Hematopoietic multipotent progenitor cell treated with erythropoietin and hydrocortisone succinate and interleukin-3 and kit ligand, for 4 days (in vitro differentiated cells): ENCODE measurements around the gene TFPI2.
A peak's percentile ranks its signal among the peaks of the same experiment; 100 is the strongest.

Experiments
- DNase-seq: peaks from one replicate; pipeline ENCODE4 v3.0.0-alpha.2; 2015

The TFPI2 gene

DNA sequence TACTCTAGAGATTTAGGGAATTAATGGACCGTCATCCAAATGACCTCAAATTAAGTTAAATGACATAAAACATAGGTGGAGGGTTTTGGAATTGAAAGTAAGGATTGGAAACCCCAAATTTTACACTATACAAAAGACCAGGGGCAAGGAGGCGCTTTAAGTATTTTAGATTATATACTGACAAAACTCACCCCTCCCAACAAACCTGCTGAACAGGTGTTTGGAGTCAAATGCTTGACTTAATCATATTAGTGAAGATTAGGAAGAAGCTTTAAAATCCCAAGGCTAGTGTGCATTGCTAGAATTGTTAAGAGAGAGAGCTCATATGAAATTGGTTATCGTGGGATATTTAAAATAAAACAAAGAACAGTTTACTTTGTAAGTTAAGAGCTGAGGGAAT lies 15.7 kb upstream of the TFPI2 start, which contains the start of gene GNGT1:
TSS of gene GNGT1 (plus strand) at position 301 of the 400 bp plus-strand sequence. CDS start 180 bp downstream, outside the sequence.
- no peak for DNase-seq

DNA sequence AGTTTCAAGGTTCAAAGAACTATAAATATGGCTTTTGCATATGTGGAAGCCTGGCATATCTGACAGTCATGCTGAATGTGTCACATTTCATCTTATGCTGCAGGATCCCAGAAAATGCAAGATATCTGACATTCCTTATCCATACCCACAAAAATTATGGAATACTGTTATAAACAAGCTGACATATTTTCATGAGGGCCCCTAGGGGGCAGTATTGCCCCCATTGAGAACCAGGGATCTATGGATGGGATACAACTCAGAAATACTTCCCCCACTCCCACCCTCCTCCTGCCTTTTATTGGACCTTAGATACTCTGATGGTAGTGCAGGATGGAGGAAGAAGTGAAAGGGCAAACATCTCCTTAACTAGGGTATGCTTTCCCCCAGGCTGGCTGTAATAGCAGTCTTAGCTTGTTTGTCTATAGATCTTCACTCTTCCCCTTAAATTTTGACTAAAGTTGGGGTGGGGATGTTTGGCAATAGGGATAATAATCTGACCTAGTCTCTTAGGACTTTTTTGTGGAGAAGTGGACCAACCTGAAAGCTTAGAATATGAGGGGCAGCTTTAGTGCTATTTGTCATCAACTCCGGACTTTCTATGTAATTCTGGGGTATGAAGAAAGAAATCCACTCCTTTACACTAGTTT lies 12.3 kb upstream of the TFPI2 start:
- DNase-seq = peak; percentile 58

DNA sequence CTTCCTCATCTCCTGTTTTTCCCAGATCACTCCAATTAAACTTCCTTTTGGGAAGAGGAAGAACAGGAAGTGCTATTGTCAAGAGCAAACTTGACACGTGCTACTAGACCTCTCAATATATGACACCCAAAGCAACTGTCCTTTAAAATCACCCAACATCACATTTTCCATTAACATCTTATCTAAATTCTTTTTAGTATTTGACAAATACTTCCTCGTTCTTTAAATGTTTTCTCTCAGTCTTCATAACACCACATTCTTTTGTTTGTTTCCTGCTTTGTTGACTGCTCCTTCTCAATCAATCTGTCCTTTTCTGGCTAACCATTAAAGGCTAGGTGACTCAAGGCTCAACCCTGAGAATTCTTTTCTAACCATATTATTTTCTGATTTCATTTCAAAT lies 7.1 kb upstream of the TFPI2 start:
- DNase-seq = no peak

DNA sequence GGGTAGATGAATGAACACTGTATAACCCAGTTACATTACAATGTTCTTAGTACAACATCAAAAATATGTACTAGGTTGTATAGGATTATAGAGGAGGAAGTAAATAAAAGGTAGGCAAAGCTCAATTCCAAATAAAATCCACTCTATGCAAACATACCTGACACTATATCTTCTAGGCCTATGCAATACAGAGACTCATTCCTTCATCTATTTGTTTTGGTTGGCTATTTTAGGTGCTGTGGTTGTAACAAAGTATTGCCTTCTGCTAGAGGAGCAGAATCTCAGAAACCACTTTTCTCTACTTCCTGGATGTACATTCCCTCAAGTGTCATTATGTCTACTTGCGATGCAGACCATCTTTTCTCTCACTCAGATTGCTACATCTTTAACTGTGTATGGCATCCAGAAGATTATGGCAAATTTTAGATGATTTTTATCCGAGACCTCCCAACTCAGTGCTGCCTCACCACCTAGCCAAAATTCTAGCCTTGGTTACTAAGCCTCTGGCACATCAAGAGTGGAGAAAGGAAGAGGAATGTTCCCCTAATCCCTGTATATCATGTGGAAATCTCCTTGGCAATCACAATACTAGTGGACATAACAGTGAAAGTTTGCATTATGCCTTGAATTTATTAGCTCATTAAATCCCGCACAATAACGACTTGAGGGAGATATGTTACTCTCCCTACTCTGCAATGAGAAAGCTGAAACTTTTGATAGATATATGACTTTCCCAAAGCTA lies 5.5 kb upstream of the TFPI2 start:
- no peak for DNase-seq

DNA sequence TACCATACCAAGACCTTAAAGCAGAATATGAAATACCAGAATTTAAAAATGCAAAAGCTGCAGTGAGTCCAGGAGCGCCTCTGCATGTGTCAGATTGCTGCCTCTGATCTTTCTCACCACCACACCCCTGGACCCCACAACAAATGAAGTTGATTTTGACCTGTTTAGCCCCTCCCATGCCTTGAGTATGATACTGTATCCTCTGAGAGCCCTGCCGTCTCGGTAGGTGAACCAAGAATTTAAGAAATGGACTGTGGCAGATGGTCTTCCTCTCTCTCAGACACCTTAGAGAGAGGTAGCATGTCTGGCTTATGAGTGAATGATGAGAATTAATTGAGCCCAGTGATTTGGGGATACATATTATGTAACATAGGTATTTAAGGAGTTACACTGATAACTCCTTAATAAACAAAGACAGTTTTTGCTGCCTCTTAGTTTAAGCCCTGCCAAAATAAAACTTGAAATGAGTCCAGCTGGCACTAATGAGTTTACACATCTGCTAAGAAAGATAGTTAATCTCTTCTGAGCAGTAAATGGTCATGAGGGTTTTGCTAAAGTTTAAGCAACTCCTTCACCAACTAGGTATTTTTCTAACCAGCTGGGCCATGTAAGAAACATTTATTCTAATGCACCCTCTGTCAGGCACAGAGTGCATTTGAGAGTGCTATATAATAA lies 4.5 kb upstream of the TFPI2 start:
- DNase-seq = no peak

DNA sequence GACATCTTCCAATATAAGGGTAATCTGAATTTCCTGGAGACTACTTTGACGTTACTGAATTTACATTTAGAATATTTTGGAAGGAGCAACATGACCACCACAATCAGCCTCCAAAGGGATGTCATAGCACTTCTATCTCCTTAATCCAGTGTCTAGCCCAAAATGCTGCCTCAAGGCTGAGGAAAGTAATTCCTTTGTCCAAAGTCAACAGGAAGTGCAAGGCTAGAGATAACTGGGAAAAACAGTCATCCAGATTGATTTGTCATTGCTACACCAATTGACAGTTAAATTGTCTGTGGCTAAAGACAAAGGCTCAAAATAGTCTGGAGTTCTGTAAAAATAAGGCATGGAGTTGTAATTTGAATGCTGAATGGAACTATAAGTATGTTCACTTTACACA lies 3.9 kb upstream of the TFPI2 start:
- no peak for DNase-seq

DNA sequence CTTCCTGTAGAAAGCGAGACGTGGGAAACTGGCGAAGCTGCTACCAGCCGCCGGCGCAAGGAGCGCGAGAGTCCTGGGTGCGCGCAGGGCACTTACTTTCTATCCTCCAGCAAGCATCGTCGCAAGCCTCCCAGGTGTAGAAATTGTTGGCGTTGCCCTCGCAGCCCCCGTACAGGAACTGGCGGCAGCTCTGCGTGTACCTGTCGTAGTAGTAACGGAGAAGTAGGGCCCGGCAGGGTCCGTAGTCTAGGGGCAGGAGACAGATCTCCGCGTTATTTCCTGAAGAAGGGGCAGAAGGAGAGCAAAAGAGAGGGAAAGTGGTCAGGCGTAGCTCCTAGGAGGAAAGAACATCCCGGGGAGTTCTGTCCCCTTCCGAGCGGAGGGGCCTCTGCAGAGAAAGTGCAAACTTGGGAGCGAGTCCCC lies 501 bp downstream of the TFPI2 start:
- peak; percentile 31 for DNase-seq

DNA sequence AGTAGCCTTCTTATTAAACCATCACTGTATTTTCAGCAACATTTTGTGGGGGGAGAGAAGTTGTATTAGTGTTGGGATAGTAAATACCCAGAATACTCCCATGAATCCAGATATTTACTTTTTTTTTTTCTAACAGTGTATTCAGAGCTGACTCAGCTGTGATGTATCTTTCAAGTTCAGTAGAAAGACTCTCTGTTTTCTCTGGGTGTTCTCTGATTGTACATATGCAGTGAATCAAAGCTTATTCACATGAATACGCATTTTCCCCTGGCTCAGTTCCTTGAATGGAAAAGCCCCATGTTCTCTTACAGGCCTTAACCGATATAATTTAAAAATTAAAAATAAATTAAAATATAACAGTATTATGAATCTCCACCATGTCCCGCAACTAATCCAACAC lies 1.3 kb downstream of the TFPI2 start:
- no peak for DNase-seq

DNA sequence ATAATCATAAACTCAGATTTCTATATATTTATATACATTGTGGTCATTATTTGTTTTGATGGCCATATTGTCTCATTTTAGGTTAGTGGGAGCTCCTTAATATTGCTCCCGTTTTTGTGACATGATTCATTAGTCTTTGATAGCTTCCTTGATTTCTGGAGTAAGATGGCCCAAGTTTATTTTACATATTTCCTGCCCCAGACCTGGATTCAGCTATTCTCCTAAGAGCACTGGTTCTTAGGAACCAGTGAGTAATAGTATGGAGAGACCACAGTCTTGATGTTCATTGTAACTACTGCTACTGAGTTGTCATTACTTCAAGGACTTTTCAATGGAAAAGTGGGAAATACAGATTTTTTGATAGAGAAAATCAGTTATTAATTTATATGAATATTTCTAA lies 6.0 kb downstream of the TFPI2 start:
- no peak for DNase-seq

DNA sequence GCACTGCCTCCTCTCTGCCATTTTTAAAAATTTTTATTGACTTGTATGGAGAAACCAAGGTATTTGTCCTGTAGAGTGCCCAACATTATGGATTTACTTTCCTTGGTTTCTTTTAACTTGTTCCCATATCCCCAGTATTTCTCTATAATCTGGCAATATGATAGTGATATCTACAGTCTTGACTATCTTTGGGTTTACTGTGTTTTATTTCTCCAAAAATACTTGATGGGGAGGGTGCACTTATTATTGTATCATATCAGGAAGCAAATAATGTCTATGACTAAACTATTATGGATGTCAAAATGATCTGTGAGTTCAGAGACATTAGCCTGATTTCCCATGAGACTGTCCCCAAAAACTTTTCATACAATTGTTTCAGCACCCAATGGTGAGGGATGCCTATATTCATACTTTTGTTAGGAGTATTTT lies 6.6 kb downstream of the TFPI2 start:
- DNase-seq = no peak

DNA sequence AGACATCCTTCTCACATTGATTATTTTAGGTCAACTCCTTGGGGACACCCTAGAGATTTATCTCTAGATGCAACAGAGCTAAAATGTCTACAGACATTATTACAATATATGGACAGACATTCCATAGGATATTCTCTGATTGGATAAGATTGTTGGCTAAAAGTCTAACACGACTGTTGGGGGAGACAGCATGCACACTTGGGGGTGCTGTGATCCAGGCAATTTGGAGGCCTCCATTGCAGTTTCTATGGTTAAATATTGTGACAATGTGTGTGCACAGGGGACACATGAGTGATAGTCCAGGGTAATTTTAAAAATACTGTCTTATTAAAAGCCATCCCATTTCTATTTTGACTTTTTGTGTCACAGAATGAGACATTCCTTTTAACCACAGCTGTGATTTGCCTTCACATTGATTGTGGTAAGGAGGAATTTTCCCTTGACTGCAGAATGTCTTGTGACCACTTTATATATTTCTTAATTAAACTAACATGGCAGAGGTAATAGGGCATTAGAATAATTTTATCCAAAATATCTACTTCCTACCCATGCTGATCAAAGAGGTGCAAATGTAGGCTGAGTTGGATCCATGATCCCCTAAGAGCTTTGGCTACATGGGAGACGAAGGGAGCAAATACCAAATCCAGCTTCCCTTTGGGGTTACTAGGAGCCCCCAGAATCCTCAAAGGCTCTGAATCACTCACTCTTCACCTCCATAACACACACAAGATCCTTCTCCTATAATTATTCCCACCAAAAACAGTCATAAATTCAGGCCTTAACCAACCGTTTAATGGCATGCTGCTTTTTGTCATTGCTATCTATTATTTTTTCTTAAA lies 7.3 kb downstream of the TFPI2 start:
- no peak for DNase-seq

DNA sequence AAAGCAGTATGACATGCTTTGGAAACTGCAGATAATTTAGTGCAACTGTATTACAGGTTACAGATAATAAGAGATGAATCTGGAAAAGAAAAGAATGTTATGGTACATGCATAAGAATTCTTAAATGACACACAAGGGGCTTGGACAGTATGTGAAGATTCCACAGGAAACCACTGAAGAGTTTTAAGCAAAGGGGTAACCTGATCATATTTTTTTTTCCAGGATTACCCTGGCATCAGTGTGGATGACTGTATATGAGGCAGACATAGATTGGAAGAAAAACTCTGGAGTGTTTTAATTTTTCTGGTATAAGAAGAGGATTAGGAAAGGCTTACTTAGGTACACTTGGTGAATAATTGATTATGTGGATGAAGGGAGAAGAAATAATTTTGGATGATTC lies 8.1 kb downstream of the TFPI2 start:
- no peak for DNase-seq

DNA sequence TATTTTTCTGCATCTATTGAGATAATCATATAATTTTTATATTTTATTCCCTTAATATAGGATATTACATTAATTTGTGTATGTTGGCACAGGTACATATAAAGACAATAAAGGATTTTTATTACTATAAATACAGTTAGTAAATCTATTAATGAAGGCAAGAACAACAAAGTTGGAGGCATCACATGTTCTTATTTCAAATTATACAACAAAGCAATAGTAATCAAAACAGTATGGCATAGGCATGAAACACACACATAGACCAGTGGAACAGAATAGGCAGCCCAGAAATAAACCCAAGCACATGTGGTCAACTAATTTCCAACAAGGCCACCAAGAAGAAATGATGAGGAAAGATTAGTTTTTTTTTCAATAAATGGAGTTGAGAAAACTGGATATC lies 11.2 kb downstream of the TFPI2 start:
- no peak for DNase-seq

DNA sequence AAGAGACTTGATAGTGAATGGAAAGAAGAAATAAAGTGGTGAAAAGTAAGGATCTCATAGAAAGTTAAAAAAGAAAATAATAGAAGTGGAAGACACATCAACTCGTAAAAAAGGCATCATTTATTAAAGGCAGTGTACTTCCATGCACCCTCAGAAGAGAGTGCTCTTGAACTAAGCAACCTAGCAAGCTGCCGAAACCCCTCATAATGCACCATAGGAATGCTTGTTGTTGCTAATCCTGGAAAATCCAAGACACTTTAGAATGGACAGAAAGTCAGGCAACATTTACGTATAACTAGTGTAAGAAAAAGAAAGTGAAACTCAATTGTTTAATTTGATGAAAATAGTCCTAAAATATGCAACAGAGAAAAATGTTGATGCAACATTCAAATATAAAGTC lies 12.8 kb downstream of the TFPI2 start:
- DNase-seq = no peak

DNA sequence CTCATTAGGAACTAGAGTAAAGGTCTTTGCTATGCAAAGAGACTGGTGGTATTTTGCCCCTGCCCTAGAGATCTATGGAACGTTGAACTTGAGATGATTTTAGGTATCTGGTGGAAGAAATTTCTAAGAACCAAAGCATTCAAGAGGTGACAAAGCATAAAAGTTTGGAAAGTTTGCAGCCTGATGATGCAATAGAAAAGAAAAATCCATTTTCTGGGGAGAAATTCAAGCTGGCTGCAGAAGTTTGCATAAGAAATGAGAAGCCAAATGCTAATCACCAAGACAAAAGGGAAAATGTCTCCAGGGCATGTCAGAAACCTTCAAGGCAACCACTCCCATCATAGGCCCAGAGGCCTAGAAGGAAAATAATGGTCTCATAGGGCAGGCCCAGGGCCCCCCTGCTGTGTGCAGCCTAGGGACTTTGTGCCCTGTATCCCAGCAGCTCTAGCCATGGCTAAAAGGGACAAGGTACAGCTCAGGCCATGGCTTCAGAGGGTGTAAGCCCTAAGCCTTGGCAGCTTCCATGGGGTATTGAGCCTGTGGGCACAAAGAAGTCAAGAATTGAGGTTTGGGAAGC lies 16.5 kb downstream of the TFPI2 start:
- no peak for DNase-seq

DNA sequence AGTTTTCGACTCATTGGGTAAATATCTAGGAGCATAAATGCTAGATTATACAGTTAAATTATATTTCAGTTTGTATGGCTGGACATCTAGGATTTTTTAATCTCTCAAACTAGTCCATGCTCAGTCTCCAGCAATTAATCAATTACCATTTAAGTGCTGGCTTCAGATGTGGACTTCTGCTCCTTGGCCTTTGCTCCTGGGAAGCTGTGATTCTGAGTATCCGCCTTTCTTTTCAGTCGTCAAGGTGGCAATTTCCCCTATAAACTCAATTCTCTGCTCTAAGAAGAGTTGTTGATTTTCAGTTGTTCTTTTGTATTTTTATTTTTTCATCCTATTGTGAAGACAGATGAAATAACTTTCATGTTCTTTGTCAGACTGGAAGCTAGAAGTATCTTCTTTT lies 23.7 kb downstream of the TFPI2 start:
- DNase-seq = no peak

DNA sequence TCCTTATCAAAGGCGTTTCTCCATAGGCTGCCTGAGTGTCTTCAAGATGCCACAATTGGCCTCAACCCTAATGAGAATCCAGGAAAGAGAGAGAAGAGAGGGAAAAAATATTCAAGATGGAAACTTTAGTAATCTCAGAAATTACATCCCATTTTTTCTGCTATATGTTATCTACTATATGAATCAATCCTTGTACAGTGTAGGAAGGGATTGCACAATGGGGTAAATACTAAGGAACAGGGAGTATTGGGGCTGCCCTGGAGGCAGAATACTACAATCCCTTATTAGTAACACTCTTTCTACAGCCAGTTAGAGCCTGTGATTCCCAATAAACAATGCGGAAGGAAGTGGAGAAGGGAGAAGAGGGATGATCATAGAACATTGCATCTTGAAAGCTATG lies 27.9 kb downstream of the TFPI2 start:
- DNase-seq = no peak

DNA sequence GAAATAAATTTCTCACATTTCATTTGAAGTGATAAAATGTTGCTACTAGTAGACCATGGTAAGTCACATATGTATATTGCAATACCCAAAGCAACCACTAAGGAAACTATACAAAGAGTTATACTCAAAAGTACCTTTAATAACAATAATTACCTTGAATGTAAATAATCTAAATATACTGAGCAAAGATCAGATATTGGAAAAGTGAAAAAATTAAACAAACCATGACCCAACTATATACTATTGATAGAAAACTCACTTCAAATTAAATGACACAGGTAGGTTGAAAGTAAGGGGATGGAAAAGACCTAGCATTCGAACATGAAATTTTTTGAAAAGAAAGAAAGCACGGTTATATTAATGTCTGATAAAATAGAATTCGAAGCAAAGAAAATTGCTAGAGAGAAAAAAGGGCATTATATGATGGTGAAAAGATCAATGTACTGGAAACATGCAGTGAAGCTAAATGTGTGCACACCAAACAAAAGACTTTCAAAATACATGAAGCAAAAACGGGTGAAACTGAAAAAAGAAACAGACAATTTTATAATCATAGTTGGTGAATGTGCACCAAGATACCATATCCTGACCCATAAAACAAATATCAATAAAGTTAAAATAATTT lies 29.1 kb downstream of the TFPI2 start:
- peak; percentile 5 for DNase-seq

DNA sequence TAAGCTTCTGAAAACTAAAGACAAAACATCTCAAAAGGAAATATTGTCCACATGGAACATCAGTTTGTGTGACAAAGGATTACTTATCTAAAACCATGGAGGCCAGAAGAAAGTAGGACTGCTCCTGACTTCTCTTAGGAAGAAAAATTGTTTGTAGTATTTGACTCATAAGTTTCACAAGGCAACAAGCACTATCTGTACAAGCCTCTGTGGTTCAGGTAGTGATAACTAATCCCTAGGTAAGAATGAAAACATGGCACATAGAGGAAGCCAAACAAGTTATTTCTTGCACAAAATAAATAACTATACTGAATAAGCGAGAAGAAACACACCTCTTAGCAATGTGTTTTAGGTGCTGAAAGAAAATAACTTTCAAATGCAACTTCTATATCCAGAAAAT lies 30.3 kb downstream of the TFPI2 start:
- DNase-seq = no peak

DNA sequence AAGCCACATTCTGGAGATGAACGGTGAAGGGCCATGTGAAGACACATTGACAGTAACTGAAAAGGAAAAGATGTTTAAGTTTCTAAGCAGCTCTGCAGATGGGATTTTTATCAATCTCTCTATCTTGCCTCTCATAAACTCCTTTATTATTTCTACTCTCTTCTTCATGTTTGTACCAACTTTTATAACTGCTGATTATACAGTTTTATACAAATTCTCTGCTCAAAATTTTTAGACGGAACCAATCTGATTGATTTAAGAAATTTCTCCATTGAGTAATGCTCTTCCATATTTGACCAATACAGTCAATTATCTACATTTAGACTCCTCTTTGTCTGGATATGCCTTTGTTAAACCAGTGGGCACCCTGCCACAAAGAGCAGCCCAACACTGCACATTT lies 31.7 kb downstream of the TFPI2 start:
- DNase-seq = no peak

DNA sequence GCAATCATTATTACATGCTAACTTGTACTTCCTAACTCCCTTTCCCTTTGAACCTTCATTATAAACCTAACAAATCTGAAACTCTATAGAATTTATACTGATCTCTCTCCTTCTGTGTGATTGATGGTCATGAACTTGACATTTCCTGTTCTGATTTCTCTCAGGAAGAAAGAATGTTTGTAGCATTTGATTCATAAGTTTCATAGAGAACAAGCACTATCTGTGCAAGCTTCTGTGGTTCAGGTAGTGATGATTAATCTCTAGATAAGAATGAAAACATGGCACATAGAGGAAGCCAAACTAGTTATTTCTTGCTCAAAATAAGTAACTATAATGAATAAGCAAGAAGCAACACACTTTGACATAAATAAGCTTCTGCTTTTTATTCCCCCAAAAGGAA lies 34.2 kb downstream of the TFPI2 start:
- peak; percentile 1 for DNase-seq

DNA sequence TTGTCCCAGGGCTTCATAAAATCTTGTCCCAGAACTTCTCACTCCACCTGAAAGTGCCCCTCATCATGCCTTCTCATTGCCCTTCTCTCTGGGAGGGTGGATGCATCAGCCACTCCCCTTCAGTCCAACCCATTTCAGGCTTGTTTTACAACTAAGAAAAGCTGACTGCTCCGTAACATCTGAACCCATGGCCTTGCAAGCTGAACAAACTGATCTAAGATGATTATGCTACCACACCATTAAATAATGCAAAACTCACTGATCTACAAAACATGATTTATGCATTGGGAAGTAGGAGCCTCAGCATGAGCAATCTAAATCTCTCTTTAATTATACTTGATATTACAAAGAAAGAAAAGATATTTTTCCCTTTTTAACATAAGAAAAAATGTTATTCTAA lies 34.8 kb downstream of the TFPI2 start:
- no peak for DNase-seq
